K562 (cell line): ENCODE results near the gene NAT9. TPM values are rescaled to one million over a fixed set of nuclear protein-coding genes. Genes with fewer than 3 reads are reported as not detected.

Experiments
- ATAC-seq: fragments of 200-7000 bp; cut with Tn5 transposase; 3 replicates; pipeline ENCODE4 v1.9.1; 2020; ENCODE audit warnings: moderate library complexity
- BruUV-seq: library from RNA; stranded (reverse); fragments of 400-500 nt; replicated peaks from 2 replicates; lab custom pipeline; 2021; lab: Mats Ljungman, UMichigan
- CTCF ChIA-PET: fragments of 300-600 bp; formaldehyde crosslinking; extraction: SDS; loops from one replicate; lab custom pipeline; 2021; ENCODE audit warnings: low intra/inter-chr PET ratio; lab: Yijun Ruan, JAX
- POLR2A ChIA-PET: fragments of 300-600, 350-650 bp; sonication (Branson Sonifier 250); formaldehyde crosslinking; extraction: SDS; loops from one replicate; lab custom pipeline; 2021; ENCODE audit warnings: antibody characterized with exemption, inconsistent platforms; lab: Yijun Ruan, JAX
- DNase-seq, 4 experiments: peaks; one replicate each; pipeline versions ENCODE4 v3.0.0 to v3.0.0-alpha.2; 2011 to 2018; ENCODE audit warnings: low spot score in 3 of 4, mixed read lengths in 3 of 4; ENCODE audit errors: extremely low read depth in 1 of 4
- FAIRE-seq: peaks from 2 replicates; lab custom pipeline; 2011; peaks lifted over from hg19 to GRCh38; lab: Jason Lieb, UNC
- H2AFZ ChIP-seq: 2 replicates; pipeline ENCODE4 v1.6.0; 2011; ENCODE audit warnings: low read depth, low read length, control low read depth, inconsistent platforms
- H3K27ac ChIP-seq: fragments of 200-600 bp; 3 replicates; pipeline ENCODE4 v1.8.0; 2011; ENCODE audit warnings: low read depth, mild to moderate bottlenecking, control low read depth, inconsistent platforms, low read length, moderate library complexity, mixed read lengths; ENCODE audit errors: extremely low read depth
- H3K27me3 ChIP-seq, 2 experiments: fragments of 300-600 bp in 1 of 2; 2 replicates in 1 of 2; 3 replicates in 1 of 2; pipeline versions ENCODE4 v1.6.0 to v1.8.0; 2011; ENCODE audit warnings: inconsistent platforms in 2 of 2, low read length in 2 of 2, mild to moderate bottlenecking in 1 of 2, mixed read lengths in 1 of 2, moderate library complexity in 1 of 2; ENCODE audit not compliant: control insufficient read depth in 2 of 2, insufficient read depth in 2 of 2
- H3K36me3 ChIP-seq: fragments of 300-600 bp; 3 replicates; pipeline ENCODE4 v1.8.0; 2011; ENCODE audit warnings: mild to moderate bottlenecking, low read length, inconsistent platforms; ENCODE audit not compliant: control insufficient read depth, insufficient read depth
- H3K4me1 ChIP-seq, 2 experiments: fragments of 200-600 bp in 1 of 2; replicated peaks in 1 of 2; 2 replicates in 1 of 2; 3 replicates in 1 of 2; pipeline versions ENCODE4 v1.5.1 to v1.8.0; 2011; ENCODE audit warnings: inconsistent platforms in 2 of 2, low read length in 2 of 2, mild to moderate bottlenecking in 1 of 2, mixed read lengths in 1 of 2, moderate library complexity in 1 of 2; ENCODE audit not compliant: control insufficient read depth in 2 of 2, insufficient read depth in 2 of 2
- H3K4me2 ChIP-seq: 2 replicates; pipeline ENCODE4 v1.6.1; 2011; ENCODE audit warnings: low read length, control low read depth, inconsistent platforms, mixed read lengths; ENCODE audit not compliant: insufficient read depth
- H3K4me3 ChIP-seq: fragments of 200-600 bp; sonication (generic), shearing (Covaris generic); 2 replicates; pipeline ENCODE4 v1.5.1; 2016; ENCODE audit warnings: control low read depth, inconsistent platforms
- H3K79me2 ChIP-seq: fragments of 200-600 bp; 3 replicates; pipeline ENCODE4 v1.8.0; 2011; ENCODE audit warnings: low read length, inconsistent platforms; ENCODE audit not compliant: control insufficient read depth, insufficient read depth
- H3K9ac ChIP-seq, 2 experiments: 2 replicates each; pipeline versions ENCODE4 v1.6.0 to v1.6.1; 2011; ENCODE audit warnings: low read depth in 2 of 2, low read length in 2 of 2, control low read depth in 1 of 2, inconsistent platforms in 1 of 2, mild to moderate bottlenecking in 1 of 2, mixed read lengths in 1 of 2; ENCODE audit not compliant: insufficient read depth in 1 of 2
- H3K9me1 ChIP-seq: one replicate; pipeline ENCODE4 v1.6.0; 2011; ENCODE audit warnings: inconsistent platforms, mild to moderate bottlenecking, low read length, moderate library complexity; ENCODE audit not compliant: control insufficient read depth, insufficient read depth
- H3K9me3 ChIP-seq: replicated peaks from 2 replicates; pipeline ENCODE4 v1.5.1; 2011; ENCODE audit warnings: low read depth, low read length, inconsistent platforms; ENCODE audit not compliant: control insufficient read depth, insufficient read depth
- H4K20me1 ChIP-seq: replicated peaks from 2 replicates; pipeline ENCODE4 v1.6.1; 2011; ENCODE audit warnings: low read length, inconsistent platforms, mixed read lengths; ENCODE audit not compliant: control insufficient read depth, insufficient read depth
- FOXK1 ChIP-seq: sonication (generic); formaldehyde crosslinking; IDR thresholded peaks from 2 replicates; pipeline ENCODE4 v1.8.0; 2022; ENCODE audit warnings: missing genetic modification reagents, mild to moderate bottlenecking, borderline replicate concordance
- MTA3 ChIP-seq: fragments of 450-650 bp; formaldehyde crosslinking; IDR thresholded peaks from 2 replicates; pipeline ENCODE4 v1.6.1; 2017; ENCODE audit warnings: mild to moderate bottlenecking, borderline replicate concordance
- NFIC ChIP-seq: fragments of 450-650 bp; IDR thresholded peaks from 2 replicates; pipeline ENCODE4 v1.6.1; 2017; ENCODE audit warnings: mild to moderate bottlenecking, inconsistent platforms
- PREB ChIP-seq: sonication (generic); formaldehyde crosslinking; IDR thresholded peaks from 2 replicates; pipeline ENCODE4 v1.8.1; 2023; ENCODE audit warnings: mild to moderate bottlenecking, missing genetic modification reagents
- TCF3 ChIP-seq: sonication (generic); formaldehyde crosslinking; IDR thresholded peaks from 2 replicates; pipeline ENCODE4 v1.4.0; 2020; ENCODE audit warnings: mild to moderate bottlenecking, missing genetic modification reagents
- TEAD1 ChIP-seq, 2 experiments: fragments of 450-650 bp in 1 of 2; sonication (generic) in 1 of 2; formaldehyde crosslinking; IDR thresholded peaks; 2 replicates each; pipeline versions ENCODE4 v1.4.0 to v1.8.0; 2020 to 2022; ENCODE audit warnings: mild to moderate bottlenecking in 2 of 2, missing genetic modification reagents in 1 of 2
- ZKSCAN3 ChIP-seq: fragments of 250-450 bp; sonication (Bioruptor Pico); IDR thresholded peaks from 2 replicates; pipeline ENCODE4 v1.4.0; 2020
- ZNF431 ChIP-seq: sonication (generic); formaldehyde crosslinking; IDR thresholded peaks from 2 replicates; pipeline ENCODE4 v1.8.0; 2022; ENCODE audit warnings: mild to moderate bottlenecking, missing genetic modification reagents
- ZNF766 ChIP-seq: fragments of 200-800 bp; sonication (Bioruptor generic); conservative IDR thresholded peaks from 2 replicates; pipeline ENCODE4 v1.6.1; 2016; ENCODE audit warnings: missing genetic modification characterization, missing compliant biosample characterization
- WGBS: fragments of 100-300 bp; shearing (Covaris generic); methylation state at CpG from one replicate; pipeline ENCODE4 v1.1.6; 2016; ENCODE audit warnings: low coverage, mixed read lengths; ENCODE audit not compliant: insufficient coverage; ENCODE audit errors: missing lambda C conversion rate; 5-methylcytosine and 5-hydroxymethylcytosine counted together
- in situ Hi-C: fragments of 300-500 bp; cut with MboI; formaldehyde crosslinking; loops from 4 replicates; pipeline ENCODE4 v1.15.0; 2018; ENCODE audit warnings: inconsistent platforms, mixed read lengths
- intact Hi-C: fragments of 100-400 bp; cut with micrococcal nuclease; formaldehyde crosslinking; loops from 2 replicates; pipeline ENCODE4 v1.14.2; 2022
- polyA plus RNA-seq, 8 experiments: library from polyadenylated mRNA; depleted of rRNA in 4 of 8; stranded (reverse) in 5 of 8; unstranded in 3 of 8; fragments of >200 nt; fragmentation: Nextera tagmentation in 2 of 8; fragmentation: Illumina TruSeq in 1 of 8; extraction: Ambion mirVana in 2 of 8; extraction: Trizol in 1 of 8; gene quantifications; 2 replicates each; pipeline versions ENCODE4 v1.2.1 to v1.2.3, GENCODE V29; 2011 to 2014; ENCODE audit warnings: inconsistent platforms in 1 of 8, missing spikeins in 1 of 8
- total RNA-seq, 7 experiments: library from RNA; depleted of rRNA in 6 of 7; stranded (reverse); fragments of >200 nt in 6 of 7; fragmentation: Illumina TruSeq in 2 of 7; extraction: Trizol in 2 of 7; gene quantifications; 2 replicates each; pipeline versions ENCODE4 v1.2.1 to v1.2.3, GENCODE V29; 2011 to 2021; ENCODE audit warnings: low replicate concordance in 1 of 7
- TF ChIP-seq, protein P1 (sequence below): IDR thresholded peaks from 2 replicates; pipeline ENCODE4 v1.6.1; 2012; ENCODE audit warnings: low read depth, low read length, improper control_type of control experiment, borderline replicate concordance

NAT9 gene
- total and polyA plus RNA-seq, 9 of the 15 experiments (the other 6 are each of a cell fraction or from before 2014, with no cell fraction given): 4.2 to 63.6 (median 40.8) TPM

- POLR2A ChIA-PET: interaction anchor here (0.8 to 1.0 kb wide), 2 partner anchors 18 to 117 kb away, joined by 3 read pairs; no protein-coding TSS in a partner anchor
- Histone ChIP-seq H3K4me2 (no peak overlapping the region), H3K36me3 (no peaks in the 10 kb centered on the region)
Measured at GRCh38 chr17:74740641-74741387, 35.3 kb downstream of the NAT9 start.

DNA sequence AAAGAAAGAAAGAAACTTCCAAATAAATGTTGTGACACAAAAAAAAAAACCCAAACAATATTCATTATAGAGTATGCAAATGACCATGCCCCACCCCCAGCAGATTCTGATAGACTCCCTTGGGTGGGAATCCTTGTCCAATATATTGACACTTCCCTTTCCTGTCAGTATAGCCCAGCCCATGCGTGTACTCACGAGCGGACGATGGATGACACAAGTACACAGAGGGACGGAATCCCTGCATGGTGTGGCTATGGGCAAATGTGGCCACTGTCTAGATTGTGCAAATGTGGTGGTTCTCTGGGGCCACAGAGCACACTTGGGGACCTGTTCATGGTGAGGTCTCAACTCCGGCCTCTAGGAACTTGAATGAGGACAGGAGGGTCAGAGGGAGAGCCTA lies 36.0 kb downstream of the NAT9 start:
- ATAC-seq: no peak
- no peak overlapping the region for H3K4me2 ChIP-seq
- BruUV-seq: no TSS peak
- intact Hi-C loops (loop anchor here (5.0 kb wide), 1 partner anchor 112 kb away; no protein-coding TSS in a partner anchor), in situ Hi-C loops (loop anchor here (5.0 kb wide), 1 partner anchor 217 kb away; no protein-coding TSS in a partner anchor)
- 6% methylated on average over 6 of the region's 6 CpGs for WGBS
- peaks cover 32 to 70% of the 10 kb centered on the region in 2 experiments; a peak in 4 of 5 replicates for H3K27me3 ChIP-seq
- H3K4me1 ChIP-seq: peaks cover 0 to 27% of the 10 kb centered on the region in 2 experiments; a peak in 4 of 5 replicates
- no peaks in the 10 kb centered on the region for H3K9me3 ChIP-seq
- no peak overlapping the region for H2AFZ ChIP-seq
- no peak overlapping the region for H3K4me3 ChIP-seq
- no peaks in the 10 kb centered on the region for H3K79me2 ChIP-seq
- no peak overlapping the region for H3K27ac ChIP-seq
- H3K9me1 ChIP-seq: no peaks in the 10 kb centered on the region
- no peak for DNase-seq
- peaks cover 5% of the 10 kb centered on the region; the same call in 1 of the 2 replicates for H4K20me1 ChIP-seq
- no peak for FAIRE-seq
- CTCF ChIA-PET: no interaction called here
- H3K36me3 ChIP-seq: no peaks in the 10 kb centered on the region
- POLR2A ChIA-PET: no interaction called here
- no peak overlapping the region for H3K9ac ChIP-seq
- no peak for TF ChIP-seq PREB (CRISPR knock-in tag)
- no peak for TF ChIP-seq ZNF766 (CRISPR knock-in tag)
- TF ChIP-seq, protein P1, sequence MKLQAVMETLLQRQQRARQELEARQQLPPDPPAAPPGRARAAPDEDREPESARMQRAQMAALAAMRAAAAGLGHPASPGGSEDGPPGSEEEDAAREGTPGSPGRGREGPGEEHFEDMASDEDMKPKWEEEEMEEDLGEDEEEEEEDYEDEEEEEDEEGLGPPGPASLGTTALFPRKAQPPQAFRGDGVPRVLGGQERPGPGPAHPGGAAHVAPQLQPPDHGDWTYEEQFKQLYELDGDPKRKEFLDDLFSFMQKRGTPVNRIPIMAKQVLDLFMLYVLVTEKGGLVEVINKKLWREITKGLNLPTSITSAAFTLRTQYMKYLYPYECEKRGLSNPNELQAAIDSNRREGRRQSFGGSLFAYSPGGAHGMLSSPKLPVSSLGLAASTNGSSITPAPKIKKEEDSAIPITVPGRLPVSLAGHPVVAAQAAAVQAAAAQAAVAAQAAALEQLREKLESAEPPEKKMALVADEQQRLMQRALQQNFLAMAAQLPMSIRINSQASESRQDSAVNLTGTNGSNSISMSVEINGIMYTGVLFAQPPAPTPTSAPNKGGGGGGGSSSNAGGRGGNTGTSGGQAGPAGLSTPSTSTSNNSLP: no peak
- TF ChIP-seq MTA3: no peak
- no peak for TF ChIP-seq TEAD1 (CRISPR knock-in tag; IDR thresholded peaks at IDR 0.05)
- TF ChIP-seq FOXK1 (CRISPR knock-in tag): no peak
- TF ChIP-seq ZKSCAN3 (CRISPR knock-in tag): no peak

More at GRCh38 chr17:74740641-74741387, 35.3 kb downstream of the NAT9 start:
- CTCF ChIA-PET: interaction anchor here (0.6 kb wide), 1 partner anchor 57 kb away, joined by 3 read pairs; no protein-coding TSS in a partner anchor
- 10% methylated on average over 17 of the region's 17 CpGs for WGBS
- FAIRE-seq (no peak), DNase-seq (no peak), ATAC-seq (no peak)
- in situ Hi-C loops: loop anchor here (5.0 kb wide), 1 partner anchor 216 kb away; no protein-coding TSS in a partner anchor
- BruUV-seq: no TSS peak
- TF ChIP-seq TCF3 (CRISPR knock-in tag) (no peak), NFIC (peak; percentile 23; the same call in 1 of the 2 replicates), ZNF431 (CRISPR knock-in tag) (no peak)
- H3K9me1 ChIP-seq: no peaks in the 10 kb centered on the region
- H4K20me1 ChIP-seq: peaks cover 5% of the 10 kb centered on the region; the same call in 1 of the 2 replicates
- no peaks in the 10 kb centered on the region for H3K9me3 ChIP-seq
- H3K4me3 ChIP-seq: no peak overlapping the region
- H2AFZ ChIP-seq: no peak overlapping the region
- peaks cover 28 to 63% of the 10 kb centered on the region in 2 experiments; a peak in 4 of 5 replicates for H3K27me3 ChIP-seq
- no peak overlapping the region for H3K27ac ChIP-seq
- H3K4me1 ChIP-seq: peaks cover 4 to 32% of the 10 kb centered on the region in 2 experiments
- H3K79me2 ChIP-seq: no peaks in the 10 kb centered on the region
- intact Hi-C loops: loop anchor here (5.0 kb wide), 1 partner anchor 111 kb away; no protein-coding TSS in a partner anchor
- no peak overlapping the region for H3K9ac ChIP-seq
